Glutamatergic neuron (in vitro differentiated cells): ENCODE measurements around the gene PPP1R1B. TPM values are rescaled to one million over a fixed set of nuclear protein-coding genes. Genes with fewer than 3 reads are reported as not detected.
A peak's percentile ranks its signal among the peaks of the same experiment; 100 is the strongest.

ENCODE experiments used
- DNase-seq: peaks from one replicate; pipeline ENCODE4 v3.0.0; 2022
- H3K27ac Mint-ChIP-seq: one replicate; pipeline ENCODE4 v1.8.0; 2020; ENCODE audit warnings: mild to moderate bottlenecking, mixed read lengths, inconsistent platforms; ENCODE audit not compliant: unreplicated experiment
- H3K27me3 Mint-ChIP-seq: one replicate; pipeline ENCODE4 v1.8.0; 2020; ENCODE audit warnings: mild to moderate bottlenecking, moderate library complexity, mixed read lengths, inconsistent platforms; ENCODE audit not compliant: unreplicated experiment
- H3K36me3 Mint-ChIP-seq: one replicate; pipeline ENCODE4 v1.8.0; 2020; ENCODE audit warnings: mild to moderate bottlenecking, mixed read lengths, inconsistent platforms; ENCODE audit not compliant: unreplicated experiment
- H3K4me1 Mint-ChIP-seq: one replicate; pipeline ENCODE4 v1.8.0; 2020; ENCODE audit warnings: mild to moderate bottlenecking, low read depth, mixed read lengths, inconsistent platforms; ENCODE audit not compliant: unreplicated experiment
- H3K4me3 Mint-ChIP-seq: one replicate; pipeline ENCODE4 v1.8.0; 2020; ENCODE audit warnings: mild to moderate bottlenecking, mixed read lengths, inconsistent platforms; ENCODE audit not compliant: unreplicated experiment
- H3K9me3 Mint-ChIP-seq: one replicate; pipeline ENCODE4 v1.8.0; 2020; ENCODE audit warnings: mild to moderate bottlenecking, moderate library complexity, mixed read lengths, inconsistent platforms; ENCODE audit not compliant: unreplicated experiment
- total RNA-seq: library from RNA; stranded (reverse); fragmentation: NEBNext Ultra II Directional; extraction: Animal tissue kit (Norgen Biotek cat#: 25700); gene quantifications from one replicate; pipeline ENCODE4 v1.2.1, GENCODE V29; 2021; ENCODE audit not compliant: unreplicated experiment
- TF ChIP-seq, protein P1 (sequence below): fragments of 200-600 bp; sonication (generic); IDR thresholded peaks from one replicate; pipeline ENCODE4 v1.5.0; 2021; ENCODE audit not compliant: partially characterized antibody, unreplicated experiment

Gene PPP1R1B
- total RNA-seq, 1 donor from 2014 or later = not detected

DNA sequence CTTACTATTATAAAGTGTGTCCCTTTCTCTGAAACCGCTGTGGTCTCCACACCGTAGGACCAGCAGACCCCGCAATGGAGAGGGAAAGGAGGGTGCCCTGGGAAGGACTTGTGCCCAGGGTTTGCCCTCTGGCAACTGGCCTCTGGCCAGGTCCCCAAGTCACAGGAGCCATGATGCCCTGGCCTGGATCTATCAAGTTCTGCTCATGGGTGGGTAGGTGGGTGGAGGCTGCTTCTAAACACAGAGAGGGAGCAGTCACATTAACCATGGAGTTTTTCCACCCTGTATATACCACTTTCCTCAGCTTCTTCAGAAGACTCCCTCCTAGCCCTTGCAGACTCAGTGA, 9.7 kb upstream of the PPP1R1B start:
- TF ChIP-seq, protein P1, sequence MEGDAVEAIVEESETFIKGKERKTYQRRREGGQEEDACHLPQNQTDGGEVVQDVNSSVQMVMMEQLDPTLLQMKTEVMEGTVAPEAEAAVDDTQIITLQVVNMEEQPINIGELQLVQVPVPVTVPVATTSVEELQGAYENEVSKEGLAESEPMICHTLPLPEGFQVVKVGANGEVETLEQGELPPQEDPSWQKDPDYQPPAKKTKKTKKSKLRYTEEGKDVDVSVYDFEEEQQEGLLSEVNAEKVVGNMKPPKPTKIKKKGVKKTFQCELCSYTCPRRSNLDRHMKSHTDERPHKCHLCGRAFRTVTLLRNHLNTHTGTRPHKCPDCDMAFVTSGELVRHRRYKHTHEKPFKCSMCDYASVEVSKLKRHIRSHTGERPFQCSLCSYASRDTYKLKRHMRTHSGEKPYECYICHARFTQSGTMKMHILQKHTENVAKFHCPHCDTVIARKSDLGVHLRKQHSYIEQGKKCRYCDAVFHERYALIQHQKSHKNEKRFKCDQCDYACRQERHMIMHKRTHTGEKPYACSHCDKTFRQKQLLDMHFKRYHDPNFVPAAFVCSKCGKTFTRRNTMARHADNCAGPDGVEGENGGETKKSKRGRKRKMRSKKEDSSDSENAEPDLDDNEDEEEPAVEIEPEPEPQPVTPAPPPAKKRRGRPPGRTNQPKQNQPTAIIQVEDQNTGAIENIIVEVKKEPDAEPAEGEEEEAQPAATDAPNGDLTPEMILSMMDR = no peak
- Mint-ChIP-seq H3K4me3 (no peak overlapping the region), H3K4me1 (peaks cover 5% of the 10 kb centered on the region), H3K36me3 (peaks cover 5% of the 10 kb centered on the region), H3K27me3 (no peaks in the 10 kb centered on the region), H3K27ac (no peak overlapping the region), H3K9me3 (peaks cover 2% of the 10 kb centered on the region)
- DNase-seq = no peak

DNA sequence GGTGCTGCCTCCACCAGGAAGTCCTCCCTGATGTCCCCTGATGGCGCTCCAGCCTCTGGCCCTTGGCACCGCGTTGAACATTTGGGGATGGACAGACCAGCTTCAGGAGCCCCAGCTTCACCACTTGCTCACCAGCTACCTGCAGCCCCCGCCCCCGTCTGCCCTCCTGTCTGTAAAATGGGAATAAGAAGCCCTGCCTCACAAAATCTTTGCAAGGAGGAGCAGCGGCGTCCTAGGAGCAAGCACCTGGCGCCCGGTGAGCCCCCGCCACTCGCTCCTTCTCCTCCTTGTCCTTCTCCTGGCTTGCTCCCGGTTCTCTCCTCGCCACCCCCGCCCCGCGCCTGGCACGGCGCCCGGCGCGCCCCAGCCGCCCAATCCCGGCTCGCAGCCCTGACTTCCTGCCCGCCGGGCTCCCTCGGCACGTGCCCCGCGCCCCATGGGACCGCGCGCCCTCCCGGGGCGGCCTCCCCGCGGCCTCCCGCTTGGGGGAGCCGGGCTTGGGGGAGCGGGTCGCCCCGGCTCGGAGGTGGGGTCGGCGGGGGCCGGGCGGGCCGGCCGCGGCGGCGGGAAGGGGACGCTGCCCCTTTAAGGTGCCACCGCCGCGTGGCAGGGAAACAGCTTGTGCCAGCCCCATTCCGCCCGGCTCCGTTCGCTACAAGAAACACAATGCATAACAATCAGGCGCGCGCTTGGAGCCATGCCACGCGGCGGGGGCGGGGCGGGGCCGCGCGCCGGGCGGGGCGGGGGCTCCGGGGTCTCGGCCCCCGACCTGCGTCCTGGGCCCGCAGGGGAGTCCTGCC, 9.1 kb upstream of the PPP1R1B start:
- H3K9me3 Mint-ChIP-seq = peaks cover 2% of the 10 kb centered on the region
- peaks cover 5% of the 10 kb centered on the region for H3K4me1 Mint-ChIP-seq
- TF ChIP-seq, protein P1 = no peak
- no peaks in the 10 kb centered on the region for H3K27me3 Mint-ChIP-seq
- peaks cover 5% of the 10 kb centered on the region for H3K36me3 Mint-ChIP-seq
- H3K4me3 Mint-ChIP-seq = no peak overlapping the region
- no peak overlapping the region for H3K27ac Mint-ChIP-seq
- no peak for DNase-seq

DNA sequence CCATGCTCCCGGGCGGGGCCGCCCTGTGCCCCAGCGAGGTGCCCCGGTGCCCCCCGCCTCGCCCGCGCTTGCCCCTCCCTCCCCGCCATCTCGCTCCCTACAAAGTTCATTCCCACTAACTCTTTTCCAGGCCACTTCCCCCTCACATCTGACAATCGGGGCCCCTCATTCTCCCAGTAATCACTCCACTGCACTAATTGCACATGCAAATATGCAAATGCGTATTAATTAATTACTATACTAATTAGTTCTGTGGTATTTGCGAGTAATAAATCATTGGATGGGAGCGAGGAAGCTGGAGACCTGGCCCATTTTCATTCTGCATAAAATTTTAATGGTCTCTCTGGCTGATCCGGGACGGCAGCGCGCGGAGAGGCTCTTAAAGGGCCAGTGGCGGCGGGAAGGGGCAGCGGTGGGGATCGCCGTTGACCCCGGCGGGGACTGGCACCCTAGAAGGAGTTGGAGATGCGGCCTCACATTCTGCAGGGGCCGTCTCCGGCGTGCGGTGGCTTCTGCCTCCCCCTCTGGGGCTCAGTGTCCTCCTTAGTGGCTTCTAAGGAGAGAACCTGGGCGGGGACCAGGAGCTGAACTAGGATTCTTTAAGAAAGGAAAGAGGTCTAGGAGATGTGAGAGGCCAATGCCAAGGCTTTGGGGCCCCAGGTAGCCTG, 8.4 kb upstream of the PPP1R1B start:
- peaks cover 5% of the 10 kb centered on the region for H3K36me3 Mint-ChIP-seq
- H3K4me3 Mint-ChIP-seq = peak overlapping the region; percentile 79
- peaks cover 4% of the 10 kb centered on the region for H3K9me3 Mint-ChIP-seq
- no peak overlapping the region for H3K27ac Mint-ChIP-seq
- H3K27me3 Mint-ChIP-seq = no peaks in the 10 kb centered on the region
- H3K4me1 Mint-ChIP-seq = no peaks in the 10 kb centered on the region
- no peak for DNase-seq
- TF ChIP-seq, protein P1 = no peak

DNA sequence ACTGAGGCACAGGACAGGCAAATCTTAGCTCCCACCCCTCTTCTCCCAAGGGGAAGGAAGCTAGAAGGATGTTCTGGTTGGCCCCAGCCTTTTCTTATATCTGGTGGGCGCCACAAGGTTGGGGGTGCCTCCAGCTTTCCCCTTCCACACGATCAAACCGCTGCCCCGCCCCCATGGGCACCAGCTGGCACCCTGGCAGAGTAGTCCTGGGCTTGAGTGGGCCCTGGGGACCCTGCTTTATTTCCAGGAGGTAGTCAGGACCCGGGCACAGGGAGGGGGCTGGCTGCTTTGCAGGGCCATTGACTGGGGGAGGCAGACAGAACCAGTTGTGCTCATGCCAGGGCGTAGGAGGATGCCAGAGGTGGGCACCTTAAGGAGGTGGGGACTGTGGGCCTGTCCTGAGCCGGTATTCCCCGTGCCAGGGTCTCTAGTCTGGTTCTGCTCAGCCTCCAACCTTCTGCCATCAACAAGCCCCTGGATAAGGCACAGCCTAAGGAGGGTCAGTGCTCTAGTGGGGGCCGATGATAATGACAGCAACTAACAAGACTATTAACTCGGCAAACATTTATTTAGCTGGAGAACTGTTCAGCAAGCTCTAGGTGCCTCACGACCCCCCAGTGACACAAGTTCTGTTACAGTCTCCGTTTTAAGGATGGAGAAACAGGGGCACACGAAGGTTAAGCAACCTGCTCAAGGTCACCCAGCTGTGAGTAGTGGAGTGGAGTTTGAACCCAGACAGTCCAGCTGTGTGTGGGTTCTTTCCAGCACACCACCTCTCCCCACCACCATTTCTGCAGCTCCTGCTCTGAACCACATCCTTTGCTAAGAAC, 7.6 kb upstream of the PPP1R1B start:
- H3K9me3 Mint-ChIP-seq = peaks cover 4% of the 10 kb centered on the region
- TF ChIP-seq, protein P1 = no peak
- DNase-seq = no peak
- peaks cover 5% of the 10 kb centered on the region for H3K36me3 Mint-ChIP-seq
- no peak overlapping the region for H3K4me3 Mint-ChIP-seq
- no peaks in the 10 kb centered on the region for H3K4me1 Mint-ChIP-seq
- H3K27me3 Mint-ChIP-seq = no peaks in the 10 kb centered on the region
- no peak overlapping the region for H3K27ac Mint-ChIP-seq
